ENCODE results near the gene IGFALS.

DNA sequence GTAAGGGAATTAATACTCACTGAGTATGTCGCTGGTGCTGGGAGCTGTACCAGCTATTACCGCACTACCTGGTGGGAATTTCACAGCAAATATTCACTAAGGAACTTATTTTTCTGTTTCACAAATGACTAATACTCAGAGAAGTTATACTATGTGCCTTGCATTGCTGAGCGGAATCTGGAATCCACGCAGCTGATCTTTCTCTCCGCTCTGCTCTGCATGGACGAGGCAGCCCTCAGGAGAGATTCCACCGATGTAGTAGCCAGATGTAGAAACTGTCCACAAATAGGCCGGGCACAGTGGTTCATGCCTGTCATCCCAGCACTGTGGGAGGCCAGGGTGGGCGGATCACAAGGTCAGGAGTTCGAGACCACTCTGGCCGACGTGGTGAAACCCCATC lies 39.3 kb downstream of the IGFALS start:
- TF ChIP-seq CTCF (IDR thresholded peaks at IDR 0.05), result no peak
- TF ChIP-seq POLR2A (IDR thresholded peaks at IDR 0.05), result no peak

Data from esophagus squamous epithelium (tissue), 4 donors.